WERI-Rb-1 (cell line): ENCODE measurements around the gene POLH.
A peak's percentile ranks its signal among the peaks of the same experiment; 100 is the strongest.
"Not testable (repeated sequence)": the region's sequence is repeated elsewhere in the genome, so short reads cannot be mapped to it uniquely, and the experiment has no call there.

Source experiments
- DNase-seq: peaks from one replicate; pipeline ENCODE4 v3.0.0-alpha.2; 2020
- H3K27ac ChIP-seq: fragments of 250-450 bp; sonication (Bioruptor Pico); 2 replicates; pipeline ENCODE4 v1.5.1; 2020; ENCODE audit warnings: mild to moderate bottlenecking, moderate library complexity
- H3K27me3 ChIP-seq: fragments of 250-450 bp; sonication (Bioruptor Pico); 2 replicates; pipeline ENCODE4 v1.5.1; 2021; ENCODE audit warnings: mild to moderate bottlenecking, low read depth, moderate library complexity; ENCODE audit not compliant: insufficient read depth, severe bottlenecking
- H3K36me3 ChIP-seq: fragments of 250-450 bp; sonication (Bioruptor Pico); 2 replicates; pipeline ENCODE4 v1.5.1; 2020; ENCODE audit warnings: mild to moderate bottlenecking, moderate library complexity
- H3K4me3 ChIP-seq: 2 replicates; pipeline ENCODE4 v1.5.1; 2011; ENCODE audit warnings: low read depth, mild to moderate bottlenecking, control low read depth, low read length
- H3K9me3 ChIP-seq: fragments of 250-450 bp; sonication (Bioruptor Pico); 2 replicates; pipeline ENCODE4 v1.5.1; 2021; ENCODE audit warnings: mild to moderate bottlenecking, moderate library complexity; ENCODE audit not compliant: severe bottlenecking
- TF ChIP-seq, protein P1 (sequence below): IDR thresholded peaks from 2 replicates; pipeline ENCODE4 v1.5.1; 2011; ENCODE audit warnings: low read depth, mild to moderate bottlenecking, control low read depth, inconsistent platforms, low read length

POLH gene

DNA sequence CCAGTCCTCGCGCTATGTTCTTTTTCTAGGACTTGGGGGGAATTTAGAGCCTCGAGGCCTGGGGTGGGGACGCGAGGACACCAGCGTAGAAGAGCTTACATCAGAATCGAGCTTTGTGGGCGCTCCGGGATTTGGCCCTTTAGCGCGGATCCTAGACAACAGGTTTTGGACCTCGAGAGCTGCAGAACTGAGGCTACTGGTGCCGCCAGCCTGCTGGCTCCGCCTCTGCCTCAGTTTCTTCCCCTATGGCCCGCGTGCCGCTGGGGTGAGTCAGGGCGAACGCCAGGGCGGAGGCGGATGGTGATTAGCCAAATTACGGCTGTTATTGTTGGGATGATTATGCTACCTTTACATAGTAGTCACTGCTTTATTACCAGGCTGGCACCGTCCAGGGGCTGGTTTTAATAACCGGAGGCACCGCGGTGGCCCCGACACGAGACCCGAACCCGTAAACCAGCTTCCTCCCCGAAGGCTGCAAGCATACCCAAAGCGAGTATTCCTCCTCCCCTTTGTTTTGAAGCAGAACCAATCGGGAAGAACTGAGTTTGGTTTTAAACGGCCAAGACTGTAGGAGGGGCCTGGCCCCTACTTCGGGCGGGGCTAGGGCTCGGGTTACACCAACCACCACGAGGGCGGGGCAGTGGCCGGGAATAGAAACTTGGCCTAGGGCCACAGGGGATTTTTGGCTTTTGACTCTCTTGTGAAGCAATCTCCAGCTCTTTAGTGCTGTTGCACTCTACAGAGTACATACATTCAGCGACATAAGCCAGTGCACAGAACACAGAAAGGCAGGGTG lies 53.7 kb downstream of the POLH start:
- H3K27me3 ChIP-seq = no peaks in the 10 kb centered on the region
- DNase-seq = peak; percentile 99

DNA sequence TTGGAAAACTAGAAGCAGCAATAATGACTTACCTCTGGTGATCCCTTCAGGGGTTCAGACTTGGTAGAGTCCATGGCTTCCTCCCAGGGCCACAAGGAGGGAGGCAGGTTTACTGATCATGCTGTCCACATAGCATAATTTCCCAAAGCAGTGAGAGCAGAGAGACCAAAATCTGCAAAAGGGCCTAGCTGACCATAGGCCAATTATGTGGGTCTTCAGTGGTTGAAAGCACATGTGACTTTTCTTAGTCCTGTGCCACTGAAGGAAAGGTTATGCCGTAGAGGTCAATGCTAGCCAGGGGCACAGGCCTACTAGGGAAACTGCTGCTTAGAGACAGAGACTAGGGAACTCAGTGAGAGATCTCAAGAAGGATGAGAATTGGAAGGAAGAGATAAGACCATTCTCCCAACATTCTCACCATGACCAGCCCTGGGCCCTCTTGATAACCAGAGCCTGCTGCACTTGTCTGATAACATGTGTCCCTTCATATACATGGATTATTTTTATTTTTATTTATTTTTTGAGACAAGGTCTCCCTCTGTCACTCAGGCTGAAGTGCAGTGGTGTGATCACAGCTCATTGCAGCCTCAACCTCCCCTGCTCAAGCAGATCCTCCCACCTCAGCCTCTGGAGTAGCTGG lies 55.1 kb downstream of the POLH start:
- Histone ChIP-seq H3K27ac (0 out of 2 replicates have a peak overlapping the region, but pooled peaks have one; percentile 8), H3K27me3 (no peaks in the 10 kb centered on the region), H3K4me3 (no peak overlapping the region), H3K36me3 (peaks cover 22% of the 10 kb centered on the region), H3K9me3 (no peaks in the 10 kb centered on the region)
- DNase-seq = no peak
- TF ChIP-seq, protein P1, sequence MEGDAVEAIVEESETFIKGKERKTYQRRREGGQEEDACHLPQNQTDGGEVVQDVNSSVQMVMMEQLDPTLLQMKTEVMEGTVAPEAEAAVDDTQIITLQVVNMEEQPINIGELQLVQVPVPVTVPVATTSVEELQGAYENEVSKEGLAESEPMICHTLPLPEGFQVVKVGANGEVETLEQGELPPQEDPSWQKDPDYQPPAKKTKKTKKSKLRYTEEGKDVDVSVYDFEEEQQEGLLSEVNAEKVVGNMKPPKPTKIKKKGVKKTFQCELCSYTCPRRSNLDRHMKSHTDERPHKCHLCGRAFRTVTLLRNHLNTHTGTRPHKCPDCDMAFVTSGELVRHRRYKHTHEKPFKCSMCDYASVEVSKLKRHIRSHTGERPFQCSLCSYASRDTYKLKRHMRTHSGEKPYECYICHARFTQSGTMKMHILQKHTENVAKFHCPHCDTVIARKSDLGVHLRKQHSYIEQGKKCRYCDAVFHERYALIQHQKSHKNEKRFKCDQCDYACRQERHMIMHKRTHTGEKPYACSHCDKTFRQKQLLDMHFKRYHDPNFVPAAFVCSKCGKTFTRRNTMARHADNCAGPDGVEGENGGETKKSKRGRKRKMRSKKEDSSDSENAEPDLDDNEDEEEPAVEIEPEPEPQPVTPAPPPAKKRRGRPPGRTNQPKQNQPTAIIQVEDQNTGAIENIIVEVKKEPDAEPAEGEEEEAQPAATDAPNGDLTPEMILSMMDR = no peak

More for the DNA sequence above, 53.7 kb downstream of the POLH start:
- no peaks in the 10 kb centered on the region for H3K9me3 ChIP-seq
- peaks cover 33% of the 10 kb centered on the region for H3K36me3 ChIP-seq
- H3K4me3 ChIP-seq = peak overlapping the region; percentile 87
- TF ChIP-seq, protein P1 = no peak
- H3K27ac ChIP-seq = peak overlapping the region; percentile 99

DNA sequence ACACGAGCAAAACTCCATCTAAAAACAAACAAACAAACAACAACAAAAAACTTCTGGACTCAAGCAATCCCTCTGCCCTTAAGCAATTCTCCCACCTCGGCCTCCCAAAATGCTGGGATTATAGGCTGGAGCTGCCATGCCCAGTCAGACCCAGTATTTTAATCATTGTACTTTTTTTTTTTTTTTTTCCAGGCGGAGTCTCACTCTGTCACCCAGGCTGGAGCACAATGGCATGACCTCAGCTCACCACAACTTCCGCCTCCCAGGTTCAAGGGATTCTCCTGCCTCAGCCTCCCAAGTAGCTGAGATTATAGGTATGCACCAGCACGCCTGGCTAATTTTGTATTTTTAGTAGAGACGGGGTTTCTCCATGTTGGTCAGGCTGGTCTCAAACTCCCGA lies 57.0 kb downstream of the POLH start:
- H3K36me3 ChIP-seq = peaks cover 24% of the 10 kb centered on the region
- H3K9me3 ChIP-seq, H3K27ac ChIP-seq, DNase-seq, H3K4me3 ChIP-seq, H3K27me3 ChIP-seq: not testable (repeated sequence)

DNA sequence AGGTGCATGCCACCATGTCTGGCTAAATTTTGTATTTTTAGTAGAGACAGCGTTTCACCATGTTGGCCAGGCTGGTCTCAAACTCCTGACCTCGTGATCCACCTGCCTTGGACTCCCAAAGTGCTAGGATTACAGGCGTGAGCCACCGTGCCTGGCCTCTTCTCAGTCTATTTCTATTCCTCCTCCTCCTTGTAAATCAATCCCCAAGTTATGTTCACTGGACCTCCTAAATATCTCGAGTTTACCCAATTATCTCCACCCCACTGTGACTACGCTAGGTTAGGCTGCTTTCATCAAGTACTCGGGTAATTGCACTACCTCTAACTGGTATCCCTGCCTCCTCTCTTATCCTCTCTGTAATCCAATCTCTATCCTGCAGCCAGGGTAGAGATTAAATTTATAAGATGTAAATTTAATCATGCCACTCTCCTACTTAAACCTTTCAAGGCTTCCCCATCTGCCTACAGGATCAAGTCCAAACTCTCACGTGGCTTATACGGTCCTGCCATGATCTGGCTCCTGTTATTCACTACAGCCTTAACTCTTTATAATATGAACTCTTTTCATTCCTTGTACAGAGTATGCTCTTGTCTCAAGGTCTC lies 58.8 kb downstream of the POLH start:
- TF ChIP-seq, protein P1 = no peak
- peaks cover 39% of the 10 kb centered on the region for H3K36me3 ChIP-seq
- peak overlapping the region; percentile 96 for H3K27ac ChIP-seq
- DNase-seq = peak; percentile 86
- peak overlapping the region; percentile 54 for H3K4me3 ChIP-seq
- H3K27me3 ChIP-seq = no peaks in the 10 kb centered on the region
- H3K9me3 ChIP-seq = no peaks in the 10 kb centered on the region

DNA sequence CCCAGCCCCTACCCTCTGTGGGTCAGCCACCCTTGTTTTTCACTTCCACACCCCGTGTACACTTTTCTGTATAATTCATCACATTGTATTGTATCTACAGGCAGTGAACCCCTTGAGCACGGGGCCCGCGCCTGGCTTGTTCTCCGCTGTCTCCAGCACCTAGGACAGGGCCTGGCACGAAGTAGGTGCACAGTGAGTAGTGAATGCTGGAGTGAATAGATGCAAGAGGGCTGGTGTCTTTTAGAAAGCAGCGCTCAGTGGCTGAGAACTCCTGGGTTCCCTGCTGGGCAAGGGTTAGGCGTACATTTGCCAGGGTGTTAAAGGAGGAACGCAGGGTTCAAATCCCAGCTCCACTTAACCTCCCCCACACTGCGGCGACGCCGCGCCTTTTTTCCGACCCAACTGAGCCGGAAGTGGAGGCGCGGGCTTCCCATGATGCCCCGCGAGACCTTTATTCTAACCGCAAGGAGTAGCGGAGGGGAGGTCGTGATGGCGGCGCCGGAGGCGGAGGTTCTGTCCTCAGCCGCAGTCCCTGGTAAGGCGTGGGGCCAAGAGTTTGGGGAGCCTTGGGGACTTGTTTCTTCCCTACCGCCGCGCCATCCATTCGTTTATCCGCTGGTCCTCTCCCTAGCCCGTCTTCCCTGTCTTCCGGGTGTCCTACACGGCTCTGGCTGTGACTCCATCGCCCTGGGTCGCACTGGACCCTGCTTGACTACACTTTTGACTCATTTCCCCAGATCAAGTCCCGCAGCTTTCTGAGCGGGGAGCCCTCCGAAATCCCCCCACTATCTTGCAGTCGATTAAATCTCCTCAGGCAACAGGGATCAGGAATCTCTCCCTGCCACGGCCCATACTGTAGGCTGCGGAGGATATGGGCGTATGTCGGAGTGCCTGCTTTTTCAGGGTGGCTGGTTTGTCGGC lies 59.7 kb downstream of the POLH start, which contains the start of gene MAD2L1BP:
Gene MAD2L1BP, plus strand, starts transcription at position 454 of the 921 bp plus-strand sequence. Its CDS starts 36 bp downstream, at position 490.
- Histone ChIP-seq H3K36me3 (peaks cover 48% of the 10 kb centered on the region), H3K9me3 (no peaks in the 10 kb centered on the region), H3K27me3 (no peaks in the 10 kb centered on the region), H3K4me3 (peak within 1 kb of the TSS; percentile 54), H3K27ac (peak within 1 kb of the TSS; percentile 96)
- peak; percentile 96 for DNase-seq
- TF ChIP-seq, protein P1 = no peak
